ENCODE measurements around the gene FNIP1. TPM values are rescaled to one million over a fixed set of nuclear protein-coding genes. Genes with fewer than 3 reads are reported as not detected.

Gene FNIP1
- total RNA-seq, 2 donors from 2014 or later: 19.9 to 25.6 TPM

- Histone ChIP-seq H3K27ac (ENCODE audit: low read depth, low read length) (no peak overlapping the region), H3K27me3 (ENCODE audit: control insufficient read depth, insufficient read depth, low read length, poor library complexity, severe bottlenecking) (no peaks in the 10 kb centered on the region), H3K4me3 (ENCODE audit: low read length) (no peak overlapping the region), H3K4me1 (ENCODE audit: control insufficient read depth, insufficient read depth, low read length) (no peaks in the 10 kb centered on the region), H3K9ac (ENCODE audit: extremely low read depth, low read length, poor library complexity, severe bottlenecking) (no peak overlapping the region), H3K9me3 (ENCODE audit: control insufficient read depth, low read length) (no peaks in the 10 kb centered on the region), H3K36me3 (ENCODE audit: control insufficient read depth, insufficient read depth, low read length) (peaks cover 16% of the 10 kb centered on the region)
- Mint-ChIP-seq H3K27ac (no peak overlapping the region), H3K36me3 (ENCODE audit: low read depth) (peaks cover 16% of the 10 kb centered on the region), H3K27me3 (ENCODE audit: insufficient read depth) (no peaks in the 10 kb centered on the region), H3K4me1 (no peaks in the 10 kb centered on the region), H3K9me3 (peaks cover 1% of the 10 kb centered on the region), H3K4me3 (no peak overlapping the region)
- 93 to 95% methylated on average over 4 to 6 of the region's 6 CpGs for WGBS, 2 experiments (ENCODE audit: insufficient coverage in 1 of 2, insufficient read length in 1 of 2)
- no peak for TF ChIP-seq CTCF (conservative IDR thresholded peaks at IDR 0.05)
- no peak for DNase-seq
These were observed 49.4 kb downstream of the FNIP1 start for GRCh38 chr5:131747180-131748105.

GRCh38 chr5:131746423-131746822 lies 50.4 kb downstream of the FNIP1 start:
- no peaks in the 10 kb centered on the region for H3K4me1 Mint-ChIP-seq
- Histone ChIP-seq H3K36me3 (ENCODE audit: control insufficient read depth, insufficient read depth, low read length) (peaks cover 26% of the 10 kb centered on the region), H3K9ac (ENCODE audit: extremely low read depth, low read length, poor library complexity, severe bottlenecking) (no peak overlapping the region), H3K27ac (ENCODE audit: low read depth, low read length) (no peak overlapping the region), H3K4me1 (ENCODE audit: control insufficient read depth, insufficient read depth, low read length) (no peaks in the 10 kb centered on the region), H3K27me3 (ENCODE audit: control insufficient read depth, insufficient read depth, low read length, poor library complexity, severe bottlenecking) (no peaks in the 10 kb centered on the region), H3K4me3 (ENCODE audit: low read length) (no peak overlapping the region), H3K9me3 (ENCODE audit: control insufficient read depth, low read length) (no peaks in the 10 kb centered on the region)
- H3K9me3 Mint-ChIP-seq: no peaks in the 10 kb centered on the region
- DNase-seq: no peak
- no peak for TF ChIP-seq CTCF (conservative IDR thresholded peaks at IDR 0.05)
- H3K27ac Mint-ChIP-seq: no peak overlapping the region
- no peak overlapping the region for H3K4me3 Mint-ChIP-seq
- peaks cover 18% of the 10 kb centered on the region for H3K36me3 Mint-ChIP-seq (ENCODE audit: low read depth)
- WGBS, 2 experiments (ENCODE audit: insufficient coverage in 1 of 2, insufficient read length in 1 of 2): 94 to 97% methylated on average over 3 to 4 of the region's 4 CpGs
- H3K27me3 Mint-ChIP-seq (ENCODE audit: insufficient read depth): no peaks in the 10 kb centered on the region

DNA sequence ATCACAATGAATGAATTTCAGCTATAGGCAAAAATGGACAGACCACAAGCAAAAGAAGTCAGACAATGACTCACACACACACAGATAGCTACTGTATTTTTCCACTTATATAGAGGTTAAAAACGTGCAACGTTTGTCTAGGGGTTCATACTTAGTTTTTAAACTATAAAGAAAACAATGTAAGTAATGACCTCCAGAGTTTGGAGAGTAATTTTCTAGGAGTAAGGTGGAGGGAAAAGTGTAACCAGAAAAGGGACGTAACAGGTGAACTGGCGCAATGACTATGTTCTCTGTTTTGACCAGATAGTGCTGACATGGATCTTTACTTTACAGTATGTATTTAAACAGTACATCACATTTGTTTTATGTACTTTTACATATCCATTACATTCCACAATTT lies 51.1 kb downstream of the FNIP1 start:
- Histone ChIP-seq H3K36me3 (ENCODE audit: control insufficient read depth, insufficient read depth, low read length) (peaks cover 31% of the 10 kb centered on the region), H3K9ac (ENCODE audit: extremely low read depth, low read length, poor library complexity, severe bottlenecking) (no peak overlapping the region), H3K9me3 (ENCODE audit: control insufficient read depth, low read length) (no peaks in the 10 kb centered on the region), H3K27me3 (ENCODE audit: control insufficient read depth, insufficient read depth, low read length, poor library complexity, severe bottlenecking) (no peaks in the 10 kb centered on the region), H3K27ac (ENCODE audit: low read depth, low read length) (no peak overlapping the region), H3K4me1 (ENCODE audit: control insufficient read depth, insufficient read depth, low read length) (no peaks in the 10 kb centered on the region), H3K4me3 (ENCODE audit: low read length) (no peak overlapping the region)
- no peaks in the 10 kb centered on the region for H3K9me3 Mint-ChIP-seq
- no peak for TF ChIP-seq CTCF (conservative IDR thresholded peaks at IDR 0.05)
- no peaks in the 10 kb centered on the region for H3K27me3 Mint-ChIP-seq (ENCODE audit: insufficient read depth)
- H3K27ac Mint-ChIP-seq: no peak overlapping the region
- no peak for DNase-seq
- H3K4me1 Mint-ChIP-seq: no peaks in the 10 kb centered on the region
- peaks cover 23% of the 10 kb centered on the region for H3K36me3 Mint-ChIP-seq (ENCODE audit: low read depth)
- H3K4me3 Mint-ChIP-seq: no peak overlapping the region
- WGBS, 2 experiments (ENCODE audit: insufficient coverage in 1 of 2, insufficient read length in 1 of 2): 96% methylated on average over 4 of the region's 4 CpGs; no CpG with 5 or more reads in 1 of the 2 experiments
